ENCODE data around the gene ARHGAP25. TPM values are rescaled to one million over a fixed set of nuclear protein-coding genes. Genes with fewer than 3 reads are reported as not detected.

Gene ARHGAP25
- total RNA-seq, 4 donors from 2014 or later: 2.2 to 11.6 (median 7.2) TPM

DNA sequence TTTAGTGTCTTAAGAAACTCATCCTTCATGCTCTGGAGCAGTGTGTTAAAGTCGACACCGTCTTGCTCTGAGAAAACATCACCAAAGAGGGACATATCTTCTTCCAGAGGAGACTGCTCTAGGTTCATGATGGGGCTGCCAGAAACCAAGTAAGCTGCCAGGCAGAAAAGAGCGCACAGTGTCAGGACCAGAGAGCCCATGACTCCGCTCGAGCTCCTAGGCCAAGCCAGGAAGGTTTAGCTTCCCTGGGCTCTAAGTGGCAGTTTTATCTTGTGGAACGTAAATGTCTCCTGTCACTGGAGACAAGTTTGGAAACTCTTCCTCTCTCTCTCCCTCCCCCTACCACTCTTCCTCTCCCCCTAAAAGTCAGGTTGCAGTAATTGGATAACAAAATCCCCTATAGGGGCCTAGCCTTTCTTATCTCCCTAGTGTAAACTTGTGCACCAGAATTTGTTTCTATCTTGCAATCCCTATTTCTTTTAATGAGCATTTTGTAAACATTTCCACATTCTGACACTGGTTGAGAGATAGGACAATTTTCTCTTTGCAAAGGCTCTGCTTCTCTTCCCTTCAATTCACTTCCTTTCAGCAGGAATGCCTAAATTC, 136.7 kb downstream of the ARHGAP25 start, which contains the start of gene BMP10:
TSS of gene BMP10 (minus strand) at position 239 of the 606 bp plus-strand sequence. CDS start at position 200, 39 bp downstream.
- DNase-seq: no peak
- in situ Hi-C loops (cut with MboI; ENCODE audit: low pct_ligation_motif_present in 1 of 4, low pct_unique_long_range_greater_than_20kb in 1 of 4, low sequenced_read_pairs in 3 of 4): no loop called here
- WGBS, 2 donors (ENCODE audit: low coverage in 1 of 2): 87 to 94% methylated on average over 3 to 6 of the region's 6 CpGs
- Histone ChIP-seq H3K4me1 (no peaks in the 10 kb centered on the region), H3K9me3 (no peaks in the 10 kb centered on the region), H3K36me3 (no peaks in the 10 kb centered on the region), H3K27me3 (no peaks in the 10 kb centered on the region), H3K4me3 (no peak within 1 kb of the TSS), H3K27ac (no peak within 1 kb of the TSS)
- intact Hi-C loops (cut with DNase I; ENCODE audit: low total_unique reads): no loop called here
- TF ChIP-seq POLR2AphosphoS5 (IDR thresholded peaks at IDR 0.05): no peak
- no peak for TF ChIP-seq POLR2A (IDR thresholded peaks at IDR 0.05)
- TF ChIP-seq, protein P1, sequence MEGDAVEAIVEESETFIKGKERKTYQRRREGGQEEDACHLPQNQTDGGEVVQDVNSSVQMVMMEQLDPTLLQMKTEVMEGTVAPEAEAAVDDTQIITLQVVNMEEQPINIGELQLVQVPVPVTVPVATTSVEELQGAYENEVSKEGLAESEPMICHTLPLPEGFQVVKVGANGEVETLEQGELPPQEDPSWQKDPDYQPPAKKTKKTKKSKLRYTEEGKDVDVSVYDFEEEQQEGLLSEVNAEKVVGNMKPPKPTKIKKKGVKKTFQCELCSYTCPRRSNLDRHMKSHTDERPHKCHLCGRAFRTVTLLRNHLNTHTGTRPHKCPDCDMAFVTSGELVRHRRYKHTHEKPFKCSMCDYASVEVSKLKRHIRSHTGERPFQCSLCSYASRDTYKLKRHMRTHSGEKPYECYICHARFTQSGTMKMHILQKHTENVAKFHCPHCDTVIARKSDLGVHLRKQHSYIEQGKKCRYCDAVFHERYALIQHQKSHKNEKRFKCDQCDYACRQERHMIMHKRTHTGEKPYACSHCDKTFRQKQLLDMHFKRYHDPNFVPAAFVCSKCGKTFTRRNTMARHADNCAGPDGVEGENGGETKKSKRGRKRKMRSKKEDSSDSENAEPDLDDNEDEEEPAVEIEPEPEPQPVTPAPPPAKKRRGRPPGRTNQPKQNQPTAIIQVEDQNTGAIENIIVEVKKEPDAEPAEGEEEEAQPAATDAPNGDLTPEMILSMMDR (IDR thresholded peaks at IDR 0.05): no peak
- no peak for TF ChIP-seq EP300 (IDR thresholded peaks at IDR 0.05; ENCODE audit: low read depth)

Other genes with a start within 250 kb of the ARHGAP25 start
- gene PROKR1, start 91.2 kb upstream of the ARHGAP25 start, total RNA-seq: 1 to 10 TPM in 1 of 4 donors, under 1 TPM in 1, not detected in 2; 0.16 to 2.2 TPM
- not detected for gene BMP10, start 136.6 kb downstream of the ARHGAP25 start, total RNA-seq
- gene GKN2, start 218.1 kb downstream of the ARHGAP25 start, total RNA-seq: not detected
- not detected for gene GKN1, start 239.8 kb downstream of the ARHGAP25 start, total RNA-seq